Epidermal melanocyte (primary cell): Measurements from ENCODE around the gene SEPSECS.

Experiments used
- DNase-seq: peaks from one replicate; pipeline ENCODE4 v3.0.0; 2011; ENCODE audit warnings: low spot score; ENCODE audit not compliant: insufficient read length

The SEPSECS gene

DNA sequence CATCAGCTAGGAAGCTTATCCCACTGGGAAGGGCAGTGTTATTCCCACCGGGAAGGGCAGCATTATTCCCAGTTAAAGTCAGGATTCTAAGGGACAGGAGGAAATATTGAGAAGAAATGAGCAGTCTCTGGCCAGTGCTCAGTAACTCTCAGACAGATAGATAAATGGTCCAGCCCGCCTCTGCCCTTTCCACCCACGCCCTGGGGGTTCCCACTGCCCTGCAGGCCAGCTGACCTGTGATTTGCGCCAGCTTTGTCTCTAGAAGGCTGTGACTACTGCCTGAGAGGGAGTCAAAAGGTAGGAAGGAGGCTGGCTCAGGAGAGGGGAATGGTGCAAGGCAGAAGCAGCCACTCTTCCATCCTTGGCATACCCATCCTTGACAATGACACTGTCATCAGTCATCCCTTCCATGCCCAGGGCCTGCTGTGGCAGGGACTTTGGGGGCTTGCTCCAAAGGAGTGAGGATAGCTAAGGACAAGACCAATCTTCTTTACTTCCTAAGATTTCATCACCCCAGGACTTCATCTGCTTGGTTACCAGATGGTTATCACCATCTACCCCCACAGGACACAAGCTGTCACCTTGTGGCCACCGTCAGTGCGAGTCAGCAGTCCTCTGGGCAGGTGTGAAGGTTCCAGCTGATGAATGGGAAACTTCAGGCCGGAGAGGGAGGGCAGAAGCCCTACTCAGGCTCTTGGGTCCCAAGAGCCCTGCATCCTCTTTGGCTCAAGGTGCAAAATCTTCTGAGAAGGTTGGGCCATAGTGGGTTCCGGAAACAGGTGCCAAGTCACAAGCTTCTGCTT, 49.5 kb downstream of the SEPSECS start:
- DNase-seq = no peak

DNA sequence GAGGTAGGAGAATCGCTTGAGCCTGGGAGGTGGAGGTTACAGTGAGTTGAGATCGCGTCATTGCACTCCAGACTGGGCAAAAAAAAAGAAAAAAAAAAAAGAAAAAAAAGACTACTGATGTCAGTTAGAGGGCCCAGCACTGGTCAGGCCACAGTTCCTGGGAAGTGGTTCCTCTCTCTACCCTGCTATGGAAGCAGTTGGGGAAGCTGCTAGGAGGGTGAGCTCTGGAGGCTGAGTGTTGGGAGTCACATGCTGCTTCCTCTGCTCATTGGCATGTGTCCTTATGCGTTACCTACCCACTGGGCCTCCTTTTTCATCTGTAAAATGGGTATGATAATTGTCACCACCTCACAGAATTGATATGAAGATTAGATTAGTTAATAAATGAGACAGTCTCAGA, 50.7 kb downstream of the SEPSECS start:
- no peak for DNase-seq

DNA sequence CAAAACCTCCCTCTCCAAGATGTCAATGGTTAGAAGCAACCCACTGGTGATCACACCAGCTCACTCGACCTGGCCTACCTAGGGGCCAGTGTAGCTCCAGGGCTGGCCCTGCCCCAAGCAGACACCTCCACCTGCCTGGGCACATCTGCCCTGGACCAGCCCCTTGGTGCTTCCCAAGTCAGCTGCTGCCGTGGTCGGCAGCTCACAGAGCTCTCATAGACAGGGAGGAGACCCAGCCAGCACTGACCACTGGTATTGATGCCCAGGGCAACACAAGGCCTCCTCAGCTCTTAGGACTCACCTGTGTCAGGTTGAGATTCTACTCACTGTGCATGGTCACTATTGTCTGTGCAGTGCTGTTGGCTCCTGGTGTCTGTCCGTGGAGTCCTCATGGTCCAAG, 51.7 kb downstream of the SEPSECS start:
- no peak for DNase-seq

DNA sequence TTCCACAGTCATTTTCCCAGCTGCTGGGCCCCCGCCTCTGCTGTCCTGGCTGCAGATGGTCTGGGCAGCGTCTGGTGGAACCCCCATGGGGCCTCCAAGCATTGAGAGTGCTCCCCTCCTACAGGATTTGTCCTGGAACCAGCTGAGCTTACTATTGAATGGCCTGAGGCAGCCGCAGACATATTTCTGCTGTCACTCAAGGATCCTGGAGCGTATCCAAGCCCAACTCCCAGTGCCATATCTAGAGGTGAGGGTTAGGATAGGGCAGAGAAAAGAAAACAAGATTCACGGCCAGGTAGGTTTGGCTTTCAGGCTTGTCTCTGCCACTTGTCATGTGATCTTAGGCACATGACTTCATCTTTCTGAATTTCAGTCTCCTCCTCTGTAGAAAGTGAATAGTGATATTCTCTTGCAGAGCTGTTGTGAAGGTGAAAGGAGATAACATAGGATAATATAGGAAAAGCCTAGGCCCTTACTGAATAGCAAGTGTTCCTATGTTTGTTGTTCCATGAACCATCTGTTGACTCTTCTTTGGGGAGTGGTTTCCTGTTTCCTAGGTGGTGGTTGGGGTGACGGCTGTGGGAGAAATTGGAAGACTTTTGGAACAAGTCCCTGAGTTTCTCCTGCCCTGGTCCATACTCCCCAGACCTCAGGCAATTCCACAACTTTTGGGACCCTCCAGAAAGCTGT, 52.3 kb downstream of the SEPSECS start:
- no peak for DNase-seq

DNA sequence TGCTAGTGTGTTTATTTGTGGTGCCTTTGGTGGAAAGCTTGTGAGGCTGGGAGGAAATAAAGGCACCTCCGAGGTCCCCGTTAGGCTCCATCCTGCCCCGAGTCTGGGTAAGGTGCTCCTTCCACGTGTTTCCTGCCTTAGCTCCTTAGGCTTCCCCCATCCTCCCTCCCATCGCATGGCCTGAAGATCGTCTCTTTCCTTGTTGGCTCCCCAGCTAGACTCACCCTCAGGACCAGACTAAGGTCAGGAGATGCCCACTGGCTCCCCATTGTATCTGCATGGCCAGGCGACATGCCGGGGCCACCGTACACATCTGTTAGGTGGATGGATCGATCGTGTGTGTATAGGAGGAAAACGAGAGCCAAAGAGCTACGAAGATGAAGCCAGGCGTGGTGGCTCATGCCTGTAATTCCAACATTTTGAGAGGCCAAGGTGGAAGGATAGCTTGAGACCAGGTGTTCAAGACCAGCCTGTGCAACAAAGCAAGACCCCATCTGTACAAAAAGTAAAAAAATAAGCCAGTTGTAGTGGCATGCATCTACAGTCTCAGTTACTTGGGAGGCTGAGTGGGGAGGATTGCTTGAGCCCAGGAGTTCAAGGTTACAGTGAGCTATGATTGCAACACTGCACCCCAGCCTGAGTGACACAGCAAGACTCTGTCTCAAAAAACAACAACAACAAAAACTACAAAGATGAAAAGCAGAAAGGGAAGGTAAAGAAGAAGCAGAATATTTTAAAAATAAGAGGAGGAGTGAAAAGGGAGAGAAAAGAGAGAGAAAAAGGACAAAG, 53.7 kb downstream of the SEPSECS start:
- DNase-seq = no peak

DNA sequence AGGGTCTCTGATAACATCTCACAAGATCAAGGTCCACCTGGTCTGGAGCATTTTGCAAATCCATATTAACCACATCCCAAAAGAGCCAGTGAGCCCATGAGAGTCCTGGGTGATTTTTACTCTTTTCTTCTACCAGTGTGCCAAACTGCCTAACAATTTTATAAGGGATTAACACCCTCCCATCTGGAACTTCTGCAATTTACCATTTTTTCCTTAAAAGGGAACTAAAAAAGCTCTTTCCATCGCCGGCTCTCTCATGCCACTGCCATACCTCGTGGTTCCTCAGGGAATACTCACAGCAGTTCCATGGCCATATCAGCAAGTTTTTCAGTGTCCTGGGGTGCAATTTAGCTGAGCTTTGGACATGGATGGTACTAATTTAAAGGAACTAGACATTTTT, 55.7 kb downstream of the SEPSECS start:
- DNase-seq = no peak

DNA sequence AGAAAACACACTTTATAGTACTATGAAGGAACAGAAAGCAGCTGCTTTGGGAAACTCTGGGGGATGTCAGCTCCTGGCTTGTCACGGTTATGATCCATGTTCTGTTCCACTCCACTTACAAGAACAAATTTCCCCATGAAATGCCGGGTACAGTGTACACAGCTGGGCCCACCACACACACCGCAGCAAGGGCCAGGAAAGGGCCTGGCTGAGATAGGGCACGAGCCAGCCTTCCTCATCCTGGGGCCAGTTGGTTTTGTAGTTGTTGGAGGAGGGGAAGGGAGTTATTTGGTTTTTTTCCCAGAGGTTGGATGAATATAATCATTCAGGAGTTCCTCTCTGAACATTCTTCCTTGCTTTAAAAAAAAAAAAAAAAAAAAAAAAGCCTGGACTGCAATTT, 56.8 kb downstream of the SEPSECS start:
- DNase-seq = no peak

DNA sequence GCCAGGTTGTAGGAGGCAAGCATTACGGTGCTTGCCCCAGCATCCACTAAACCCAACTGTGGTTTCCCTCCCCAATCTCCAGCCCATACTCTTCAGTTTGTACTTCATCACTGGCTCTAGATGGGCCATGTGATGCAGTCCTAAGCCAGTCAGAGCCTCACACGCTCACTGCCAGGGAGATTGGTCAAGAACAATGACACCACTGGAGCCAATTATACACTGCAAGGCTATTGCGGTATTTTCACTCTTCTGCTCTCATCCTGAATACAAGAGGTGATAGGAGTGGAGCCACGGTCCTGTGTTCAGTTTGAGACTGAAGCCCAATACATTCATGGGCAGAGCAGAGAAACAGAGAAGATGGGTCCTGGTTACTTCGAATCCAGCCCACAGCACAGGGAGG, 58.4 kb downstream of the SEPSECS start:
- DNase-seq = no peak

DNA sequence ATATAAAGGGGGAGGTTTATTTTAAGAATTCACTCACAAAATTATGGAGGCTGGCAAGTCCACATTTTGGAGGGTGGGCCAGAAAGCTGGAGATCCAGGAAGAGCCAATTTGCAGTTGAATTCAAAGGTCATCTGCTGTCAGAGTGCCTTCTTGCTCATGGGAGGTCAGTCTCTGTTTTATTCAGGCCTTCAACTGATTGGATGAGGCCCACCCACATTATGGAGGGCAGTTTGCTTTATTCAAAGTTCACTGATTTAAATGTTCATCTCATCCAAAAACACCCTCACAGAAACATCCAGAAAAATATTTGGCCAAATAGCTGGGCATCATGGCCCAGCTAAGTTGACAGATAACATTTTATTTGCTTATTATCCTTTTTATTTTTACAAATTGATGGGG, 59.5 kb downstream of the SEPSECS start:
- DNase-seq = no peak

DNA sequence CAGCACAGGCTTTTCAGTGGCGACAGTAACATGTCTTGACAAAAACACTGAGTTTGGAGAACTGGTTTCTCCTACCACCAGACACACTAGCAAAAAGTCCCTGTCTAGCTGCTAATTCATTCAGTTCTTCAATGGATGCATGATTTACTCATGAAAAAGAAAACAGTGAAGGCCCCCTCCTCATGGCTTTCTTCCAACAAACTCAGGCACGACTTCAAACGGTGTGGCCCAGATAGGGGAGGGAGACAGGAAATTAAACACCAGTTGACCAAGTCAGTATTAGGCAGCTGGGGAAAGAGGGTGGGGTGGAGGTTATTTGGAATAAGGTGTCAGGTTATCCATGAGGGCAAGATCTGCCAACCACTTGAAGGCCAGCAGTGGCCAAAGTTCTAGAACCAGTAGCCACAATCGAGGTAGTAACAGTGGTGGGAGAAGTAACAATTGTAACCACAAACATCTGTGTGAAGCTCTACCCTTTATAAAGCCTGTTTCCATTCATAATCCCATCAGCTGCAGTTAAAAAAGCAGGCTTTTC, 60.2 kb downstream of the SEPSECS start:
- DNase-seq = no peak

DNA sequence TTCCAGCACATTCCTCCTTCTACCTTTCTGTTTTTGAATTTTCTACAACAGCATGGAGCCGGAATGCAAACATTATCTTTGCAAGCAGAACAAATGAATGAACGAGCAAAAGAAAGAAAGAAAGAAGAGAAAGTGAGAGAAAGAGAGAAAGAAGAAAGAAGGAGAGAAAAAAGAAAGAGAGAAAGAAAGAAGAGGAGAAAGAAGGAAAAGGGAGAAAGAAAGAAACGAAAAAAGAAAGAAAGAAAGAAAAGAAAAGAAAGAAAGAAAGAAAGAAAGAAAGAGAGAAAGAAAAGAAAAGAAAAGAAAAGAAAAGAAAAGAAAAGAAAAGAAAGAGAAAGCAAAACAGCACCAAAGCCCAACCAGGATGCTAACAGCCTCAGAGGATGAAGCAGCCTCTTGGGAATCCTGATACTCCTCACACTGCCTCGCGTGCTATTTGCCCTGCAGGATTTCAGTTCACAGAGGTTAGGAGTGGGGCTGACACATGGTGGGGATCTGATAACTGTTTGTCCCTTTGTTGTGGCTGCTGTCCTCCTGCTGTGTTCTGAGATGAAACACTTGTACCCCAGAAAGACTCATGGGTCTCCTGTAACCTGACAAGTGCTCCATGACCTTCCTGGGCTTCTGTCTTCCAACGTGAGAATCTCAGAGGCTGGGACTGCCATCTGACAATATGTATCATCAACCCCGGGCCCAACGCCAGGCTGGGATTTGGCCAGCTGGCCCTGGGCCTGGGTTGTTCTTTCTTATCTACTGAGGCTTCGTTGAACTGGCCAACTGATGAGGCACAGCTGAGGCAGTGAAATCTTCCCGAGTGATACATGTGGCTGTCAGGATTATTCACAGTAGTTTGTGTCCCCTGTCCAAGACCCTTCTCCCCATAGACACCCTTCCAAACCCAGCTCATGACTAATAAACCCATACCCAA, 61.0 kb downstream of the SEPSECS start:
- no peak for DNase-seq

DNA sequence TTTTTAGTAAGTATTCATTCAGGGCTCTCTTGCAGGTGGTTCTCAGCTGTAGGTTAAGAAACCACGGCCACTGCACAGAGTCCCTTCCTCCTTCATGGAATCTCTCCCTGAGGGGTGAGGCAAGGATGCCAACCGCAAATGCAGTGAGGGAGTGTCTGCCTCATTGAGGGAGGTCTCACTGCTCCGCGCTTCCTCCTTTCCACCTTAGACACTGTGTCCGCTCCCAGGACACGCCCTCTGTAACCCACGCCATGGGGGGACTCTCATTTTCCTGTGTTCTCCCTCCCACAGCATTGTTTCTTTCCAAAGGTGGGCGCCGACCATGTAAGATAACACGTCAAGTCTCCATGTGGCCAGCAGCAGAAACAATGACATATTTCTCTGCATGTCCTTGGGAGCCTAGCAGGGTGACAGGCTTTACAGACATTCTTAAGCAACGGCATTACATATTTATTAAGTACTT, 63.2 kb downstream of the SEPSECS start:
- no peak for DNase-seq

DNA sequence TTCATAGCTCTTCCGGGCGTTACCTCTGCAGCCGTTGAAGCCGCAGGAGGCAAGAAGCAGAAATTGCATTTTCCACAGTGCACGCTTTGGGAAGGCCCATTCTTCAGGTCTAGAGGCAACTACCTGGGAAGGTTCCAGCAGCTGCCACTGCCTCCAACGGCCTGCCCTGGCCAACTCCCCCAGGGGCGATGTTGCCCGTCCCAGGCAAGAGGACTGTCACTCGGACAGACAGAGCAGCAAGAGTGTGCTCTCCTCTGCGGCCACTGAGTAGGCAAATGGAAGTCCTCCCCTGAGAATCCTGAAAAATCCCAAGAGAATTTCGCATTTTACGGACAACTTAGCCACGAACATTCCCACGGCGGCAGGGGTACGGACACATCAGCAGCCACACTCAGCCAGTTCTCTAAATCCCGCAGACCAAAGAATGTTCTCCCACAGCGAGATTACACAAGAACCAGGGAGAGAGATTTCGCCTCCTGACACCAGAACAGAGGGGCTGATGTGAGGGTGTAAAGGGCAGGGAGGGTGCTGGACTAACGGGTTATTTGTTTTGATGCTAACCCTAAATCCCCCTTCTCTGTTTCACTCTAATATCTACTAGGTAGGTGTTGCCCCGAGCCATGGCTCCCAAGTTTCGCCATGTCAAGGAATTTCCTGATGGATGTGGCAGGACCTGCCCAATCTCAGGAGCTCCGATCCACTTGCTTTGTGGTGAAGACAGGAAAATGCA, 63.8 kb downstream of the SEPSECS start:
- DNase-seq = no peak

DNA sequence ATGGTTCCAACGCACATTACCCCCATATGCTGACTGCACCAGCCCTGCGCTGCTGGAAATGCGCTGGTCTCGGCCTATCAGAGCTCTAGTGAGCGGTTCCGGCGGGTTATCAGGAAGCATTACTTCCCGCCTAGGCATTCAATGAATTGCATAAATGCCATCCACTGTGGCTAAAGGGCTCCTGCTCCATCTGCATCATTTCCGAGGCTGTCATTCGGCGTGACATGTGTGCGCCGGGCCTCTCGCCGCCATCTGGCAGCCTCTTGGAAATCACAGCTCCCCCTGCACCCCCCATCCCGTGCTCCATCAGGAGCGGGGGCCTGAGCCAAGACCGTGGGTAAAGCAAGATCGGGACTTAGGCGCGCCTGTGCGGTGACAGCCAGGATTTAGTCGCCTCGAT, 64.4 kb downstream of the SEPSECS start:
- DNase-seq = no peak

DNA sequence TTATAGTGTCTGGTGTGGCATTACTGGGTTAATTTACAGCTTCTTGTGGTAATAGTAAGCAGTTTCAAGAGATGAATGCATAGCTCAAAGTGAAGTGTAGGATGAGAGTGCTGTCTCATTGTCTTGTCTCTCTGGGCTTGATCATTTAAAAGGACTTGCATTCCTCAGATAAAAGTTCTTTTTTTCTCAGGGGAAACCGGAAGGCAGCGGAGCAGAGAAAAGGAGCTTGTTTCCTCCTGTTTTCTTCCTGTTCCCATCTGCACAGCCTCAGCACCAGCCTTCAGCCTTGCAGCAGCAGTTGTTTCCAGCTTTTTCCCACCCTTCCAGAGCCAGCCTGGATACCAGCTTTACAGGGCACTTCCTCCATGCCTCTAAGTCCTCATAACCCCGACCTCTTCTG, 68.1 kb downstream of the SEPSECS start:
- DNase-seq = no peak

DNA sequence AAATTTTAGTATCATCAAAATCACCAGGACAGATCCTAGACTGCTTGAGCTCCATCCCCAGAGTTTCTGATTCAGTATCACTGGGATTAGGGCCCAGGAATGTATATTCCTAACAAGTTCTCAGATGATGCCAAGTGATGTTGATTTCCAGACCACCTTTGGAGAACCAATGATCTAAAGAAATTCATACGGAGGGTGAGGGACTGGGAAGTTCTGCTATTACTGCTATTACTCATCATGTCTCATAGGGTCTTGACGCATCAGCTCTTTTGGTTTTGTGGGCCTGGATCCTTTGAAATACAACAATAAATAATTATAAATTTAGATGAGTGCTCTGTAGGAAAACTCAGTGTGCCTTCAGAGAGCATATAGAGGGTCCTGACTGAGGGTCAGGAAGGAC, 69.7 kb downstream of the SEPSECS start:
- DNase-seq = no peak

DNA sequence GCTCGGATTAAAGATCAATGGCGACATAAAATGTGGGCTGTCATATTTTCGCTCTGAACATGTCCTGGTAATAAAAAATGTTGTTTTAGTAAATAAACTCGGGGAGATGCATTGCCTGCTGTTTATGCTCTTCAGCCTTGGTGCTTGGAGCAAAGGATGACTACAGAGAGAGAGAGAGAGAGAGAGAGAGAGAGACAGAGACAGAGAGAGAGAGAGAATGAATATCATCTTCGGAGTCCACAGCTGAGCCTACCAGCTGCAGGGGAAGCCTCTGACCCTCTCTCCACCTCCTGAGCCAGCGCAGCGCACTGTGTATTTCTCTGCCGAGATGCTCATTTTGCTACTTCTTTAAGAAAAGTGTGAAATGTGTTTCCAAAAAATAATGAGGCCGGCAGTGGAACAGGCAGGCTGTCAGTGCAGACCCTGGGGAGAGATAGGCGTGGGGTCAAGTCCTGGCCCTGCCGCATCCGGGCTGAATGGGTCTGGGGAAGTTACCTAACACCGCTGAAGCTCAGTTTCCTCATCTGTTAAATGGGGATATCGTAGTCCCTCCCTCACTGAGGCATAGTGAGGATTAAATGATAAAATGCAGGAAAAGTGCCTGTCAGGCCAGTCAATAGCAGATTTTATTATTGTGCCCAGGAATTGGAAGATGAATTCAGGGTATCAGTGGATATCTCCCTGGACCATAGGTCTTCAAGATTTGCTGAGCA, 71.0 kb downstream of the SEPSECS start:
- DNase-seq = no peak

DNA sequence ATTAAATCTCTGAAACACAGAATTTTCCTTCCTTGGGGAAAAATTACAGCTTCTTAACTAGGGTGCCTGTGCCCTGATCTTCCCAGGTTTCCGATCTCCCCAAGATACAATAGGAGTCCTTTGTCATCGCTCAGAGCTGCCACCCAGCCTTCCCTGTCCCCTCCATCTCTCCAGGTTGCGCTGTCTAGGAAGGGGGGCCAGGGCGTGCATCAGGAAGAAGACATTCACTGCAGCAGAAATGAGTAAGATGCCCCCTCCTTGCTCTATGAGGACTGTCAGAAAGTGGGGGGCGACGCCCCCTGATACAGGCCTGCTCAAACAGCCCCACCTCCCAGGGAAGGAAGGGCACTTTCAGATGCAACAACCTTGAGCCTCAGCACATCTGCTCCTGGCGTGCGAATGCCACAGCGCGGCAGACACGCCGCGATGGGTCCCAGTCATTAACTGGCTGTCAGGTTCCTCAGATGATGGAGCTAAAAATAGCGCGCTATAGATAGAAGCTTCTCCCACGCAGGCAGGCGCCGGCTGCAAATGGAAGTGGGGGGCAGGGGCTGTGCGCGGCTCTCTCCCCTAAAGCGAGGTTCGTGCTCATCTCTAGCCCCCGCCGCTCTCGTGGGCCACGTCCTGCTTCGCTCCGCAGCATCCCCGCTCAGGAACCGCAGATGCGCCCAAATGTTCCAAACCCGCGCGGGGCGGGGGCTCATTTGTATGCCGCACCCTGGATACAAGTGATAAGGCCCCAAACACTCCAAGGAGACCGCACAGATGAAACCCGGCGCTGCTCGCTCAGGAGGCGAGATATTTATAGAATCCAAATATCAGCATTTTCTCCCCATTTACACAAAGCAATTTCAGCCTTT, 71.9 kb downstream of the SEPSECS start:
- no peak for DNase-seq

DNA sequence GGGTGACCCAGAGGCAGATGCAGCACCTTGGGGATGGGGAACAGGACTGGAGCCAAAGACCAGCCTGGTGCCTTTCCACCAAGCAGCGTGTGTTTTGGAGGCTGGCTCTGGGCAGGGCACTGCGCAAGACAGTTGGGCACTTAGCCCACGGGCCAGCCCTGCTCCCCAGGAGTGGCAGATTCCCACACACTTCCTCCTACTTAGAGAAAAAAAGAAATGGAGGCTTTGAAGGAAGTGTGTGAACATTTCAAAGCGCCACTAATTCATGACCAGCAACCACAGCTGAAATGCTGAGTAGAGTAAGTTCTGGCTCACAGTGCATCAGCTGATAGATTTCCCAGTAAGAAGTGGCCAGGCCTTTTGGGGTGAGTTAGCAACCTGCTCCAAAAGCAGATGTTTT, 74.6 kb downstream of the SEPSECS start:
- no peak for DNase-seq
